HEK293T (cell line): ENCODE data around the gene NAALADL2.

Experiments used
- ARNT ChIP-seq: fragments of 450-650 bp; IDR thresholded peaks from 2 replicates; pipeline ENCODE4 v1.6.1; 2017; ENCODE audit warnings: mild to moderate bottlenecking
- BHLHE40 ChIP-seq: fragments of 450-650 bp; IDR thresholded peaks from 2 replicates; pipeline ENCODE4 v1.6.1; 2016; ENCODE audit warnings: mild to moderate bottlenecking, moderate library complexity, borderline replicate concordance
- CTBP1 ChIP-seq: fragments of 450-650 bp; IDR thresholded peaks from 2 replicates; pipeline ENCODE4 v1.6.1; 2016; ENCODE audit warnings: borderline replicate concordance
- ELF4 ChIP-seq: fragments of 450-650 bp; IDR thresholded peaks from 2 replicates; pipeline ENCODE4 v1.6.1; 2017; ENCODE audit warnings: antibody characterized with exemption
- FOXA1 ChIP-seq: fragments of 450-650 bp; IDR thresholded peaks from 2 replicates; pipeline ENCODE4 v1.6.1; 2016; ENCODE audit warnings: mild to moderate bottlenecking
- FOXK2 ChIP-seq: fragments of 450-650 bp; IDR thresholded peaks from 2 replicates; pipeline ENCODE4 v1.6.1; 2016; ENCODE audit warnings: mild to moderate bottlenecking
- LEF1 ChIP-seq: fragments of 450-650 bp; IDR thresholded peaks from 2 replicates; pipeline ENCODE4 v1.6.1; 2017; ENCODE audit warnings: mild to moderate bottlenecking, borderline replicate concordance
- SP1 ChIP-seq: fragments of 450-650 bp; IDR thresholded peaks from 2 replicates; pipeline ENCODE4 v1.6.1; 2017
- SUZ12 ChIP-seq: fragments of 450-650 bp; IDR thresholded peaks from 2 replicates; pipeline ENCODE4 v1.6.1; 2016; ENCODE audit warnings: mild to moderate bottlenecking
- TARDBP ChIP-seq: fragments of 450-650 bp; IDR thresholded peaks from 2 replicates; pipeline ENCODE4 v1.6.1; 2016
- ZNF384 ChIP-seq: fragments of 450-650 bp; IDR thresholded peaks from 2 replicates; pipeline ENCODE4 v1.6.1; 2016
- TF ChIP-seq, protein P1 (sequence below): fragments of 450-650 bp; IDR thresholded peaks from 2 replicates; pipeline ENCODE4 v1.6.1; 2016

DNA sequence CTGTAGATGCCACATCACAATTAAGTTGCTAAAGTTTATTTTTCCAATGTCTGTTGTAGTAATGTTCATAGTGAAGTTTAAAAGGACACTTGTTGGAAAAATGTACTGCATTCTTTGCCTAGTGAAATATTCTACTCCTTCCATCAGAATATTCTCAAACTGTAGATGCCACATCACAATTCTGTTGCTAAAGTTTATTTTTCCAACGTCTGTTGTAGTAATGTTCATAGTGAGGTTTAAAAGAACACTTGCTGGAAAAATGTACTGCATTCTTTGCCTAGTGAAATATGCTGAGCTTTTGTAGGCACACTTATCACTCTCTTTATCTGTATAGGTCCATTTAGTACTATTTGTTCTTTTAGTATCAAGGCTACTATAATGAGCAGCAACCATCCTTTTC lies 836.1 kb downstream of the NAALADL2 start:
- TF ChIP-seq BHLHE40 (no peak), TARDBP (no peak), SP1 (no peak), SUZ12 (no peak), FOXA1 (no peak), ZNF384 (no peak), ARNT (no peak), LEF1 (no peak), FOXK2 (no peak), ELF4 (no peak), CTBP1 (no peak)
- TF ChIP-seq, protein P1, sequence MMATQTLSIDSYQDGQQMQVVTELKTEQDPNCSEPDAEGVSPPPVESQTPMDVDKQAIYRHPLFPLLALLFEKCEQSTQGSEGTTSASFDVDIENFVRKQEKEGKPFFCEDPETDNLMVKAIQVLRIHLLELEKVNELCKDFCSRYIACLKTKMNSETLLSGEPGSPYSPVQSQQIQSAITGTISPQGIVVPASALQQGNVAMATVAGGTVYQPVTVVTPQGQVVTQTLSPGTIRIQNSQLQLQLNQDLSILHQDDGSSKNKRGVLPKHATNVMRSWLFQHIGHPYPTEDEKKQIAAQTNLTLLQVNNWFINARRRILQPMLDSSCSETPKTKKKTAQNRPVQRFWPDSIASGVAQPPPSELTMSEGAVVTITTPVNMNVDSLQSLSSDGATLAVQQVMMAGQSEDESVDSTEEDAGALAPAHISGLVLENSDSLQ, result no peak
